GM21447 (cell line): ENCODE data around the gene UBE2F.
A peak's percentile ranks its signal among the peaks of the same experiment; 100 is the strongest.
"Not testable (repeated sequence)": the region's sequence is repeated elsewhere in the genome, so short reads cannot be mapped to it uniquely, and the experiment has no call there.

Source experiments
- ATAC-seq: cut with Tn5 transposase; IDR thresholded peaks from one replicate; pipeline ENCODE4 v1.9.1; 2021; ENCODE audit not compliant: unreplicated experiment

Gene UBE2F

DNA sequence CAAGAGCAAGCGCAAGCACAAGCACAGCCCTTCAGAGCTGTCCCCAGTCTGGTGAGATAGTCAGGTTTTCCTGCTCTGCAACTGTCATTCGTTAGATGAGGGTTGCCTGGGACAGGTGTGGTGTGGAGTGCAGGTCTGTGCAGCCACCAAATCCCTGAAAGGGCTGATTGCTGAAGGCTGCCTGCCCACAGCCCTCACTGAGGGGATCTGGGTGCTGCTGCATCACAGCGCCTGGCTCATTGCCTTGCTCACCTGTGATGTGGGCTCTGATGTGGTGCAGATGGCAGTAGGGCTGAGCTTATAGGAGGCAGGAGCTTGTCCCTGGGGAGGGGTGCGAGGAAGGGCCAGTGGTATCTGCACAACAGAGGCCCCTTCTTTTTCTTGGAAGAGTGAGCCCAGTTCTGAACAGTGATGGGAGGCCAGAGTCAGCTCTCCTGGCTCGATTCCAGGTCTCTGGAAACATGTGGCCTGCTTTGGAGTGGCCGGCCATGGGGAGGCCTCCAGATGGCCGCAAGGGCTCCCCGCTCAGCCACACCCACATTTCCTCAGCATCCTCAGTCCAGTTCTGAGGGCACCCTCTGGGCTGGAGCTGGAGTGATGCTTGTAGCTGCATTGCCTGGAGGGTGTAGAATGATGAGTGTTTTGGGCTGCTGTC lies 11.4 kb downstream of the UBE2F start:
- no peak for ATAC-seq

DNA sequence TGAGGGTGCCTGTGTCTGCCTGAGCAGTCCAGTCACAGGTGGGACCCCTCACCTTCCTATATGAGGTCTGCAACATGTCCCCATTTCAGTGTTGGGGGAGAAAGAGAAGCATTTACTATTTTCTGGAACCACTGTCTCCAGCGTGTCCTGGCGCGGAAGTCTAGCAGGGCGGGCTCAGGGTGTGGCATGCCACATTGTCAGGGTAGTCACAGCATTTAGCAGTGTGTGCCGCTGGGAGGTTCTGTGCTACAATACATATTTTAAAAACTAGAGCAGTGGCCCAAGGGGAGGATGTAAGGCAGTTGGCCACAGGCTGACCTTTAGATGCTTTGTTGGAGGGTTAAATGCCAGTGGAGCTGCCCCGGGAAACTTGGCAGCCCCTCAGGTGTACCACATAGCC lies 12.5 kb downstream of the UBE2F start:
- ATAC-seq, result no peak

DNA sequence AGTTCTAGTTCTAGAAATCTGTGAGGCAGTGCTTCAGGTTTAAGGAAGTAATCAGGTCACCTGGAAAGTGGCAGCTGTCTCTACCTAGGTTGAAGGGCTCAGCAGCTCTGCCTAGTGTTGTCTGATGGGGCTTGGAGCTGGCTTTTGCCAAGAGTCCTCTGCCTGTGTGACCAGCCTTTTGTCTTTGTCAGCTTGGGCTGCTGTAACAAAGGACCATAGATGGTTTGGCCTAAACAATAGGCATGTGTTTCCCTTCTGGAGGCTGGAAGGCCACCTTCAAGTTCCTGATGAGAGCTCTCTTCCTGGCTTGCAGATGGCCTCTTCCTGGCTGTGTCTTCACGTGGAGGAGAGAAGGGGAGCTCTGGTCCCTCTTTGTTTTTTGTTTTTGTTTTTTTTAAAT lies 13.3 kb downstream of the UBE2F start:
- no peak for ATAC-seq

DNA sequence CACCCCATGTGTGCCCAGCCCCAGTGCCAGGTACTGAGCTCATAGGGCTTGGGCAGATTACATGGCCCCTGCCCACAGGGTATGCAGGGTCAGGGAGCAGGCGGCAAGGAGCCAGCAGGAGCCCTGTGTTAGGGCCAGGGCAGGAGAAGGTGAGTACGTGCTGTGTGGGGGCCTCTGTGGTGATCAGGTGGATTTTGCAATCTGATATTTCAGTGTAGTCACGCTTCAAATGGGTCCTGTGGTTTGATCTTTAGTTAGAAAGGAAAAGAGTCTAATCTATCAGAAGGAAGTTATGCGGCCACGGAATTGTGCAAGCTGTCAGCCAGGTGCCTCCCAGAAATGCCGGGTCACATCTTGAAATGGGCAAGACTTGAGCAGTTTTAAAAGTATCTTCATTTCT lies 13.9 kb downstream of the UBE2F start:
- ATAC-seq, result no peak

DNA sequence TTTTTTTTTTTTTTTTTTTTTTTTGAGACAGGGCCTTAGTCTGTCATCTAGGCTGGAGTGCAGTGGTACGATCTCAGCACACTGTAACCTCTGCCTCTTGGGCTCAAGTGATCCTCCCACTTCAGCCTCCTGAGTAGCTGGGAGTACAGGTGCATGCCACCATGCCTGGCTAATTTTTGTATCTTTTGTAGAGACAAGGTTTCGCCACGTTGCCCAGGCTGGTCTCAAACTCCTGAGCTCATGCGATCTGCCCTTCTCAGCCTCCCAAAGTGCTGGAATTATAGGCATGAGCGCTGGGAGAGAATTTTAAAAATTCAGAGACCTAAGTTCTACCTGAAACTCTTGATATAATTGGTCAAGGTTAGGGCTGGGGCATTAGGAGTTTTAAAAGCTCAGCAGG lies 14.8 kb downstream of the UBE2F start:
- ATAC-seq, result not testable (repeated sequence)

DNA sequence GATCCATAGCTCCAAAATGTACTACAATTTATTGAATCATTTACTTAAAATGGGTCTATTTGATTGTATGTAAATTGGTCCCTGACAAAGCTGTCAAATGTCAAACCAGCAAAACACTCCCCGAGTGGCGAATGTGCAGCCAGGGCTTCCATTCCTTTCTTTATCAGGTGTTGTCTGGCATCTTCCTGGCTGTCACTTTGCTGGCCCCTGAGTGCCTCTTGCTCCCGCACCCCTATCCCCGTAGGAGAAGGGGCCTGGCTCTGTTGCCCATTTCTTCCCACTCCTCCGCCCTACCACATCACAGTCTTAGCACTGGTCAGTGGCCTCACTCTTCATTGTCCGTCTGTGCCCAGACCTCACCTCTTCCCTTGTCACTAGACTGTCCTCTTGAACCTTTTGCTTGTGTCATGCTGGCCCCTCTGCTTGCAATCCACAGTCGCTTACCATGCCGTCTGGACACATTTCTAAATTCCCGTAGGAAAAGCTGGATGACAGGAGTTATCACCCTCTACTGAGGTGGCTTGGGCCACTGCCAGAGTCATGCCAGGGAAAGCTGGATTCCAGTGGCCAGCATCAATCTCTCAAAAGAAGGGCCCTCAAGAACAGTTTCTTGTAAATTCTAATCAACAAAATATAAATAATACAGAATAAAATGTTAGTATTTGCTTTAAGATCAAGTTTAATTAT lies 15.4 kb downstream of the UBE2F start:
- no peak for ATAC-seq

DNA sequence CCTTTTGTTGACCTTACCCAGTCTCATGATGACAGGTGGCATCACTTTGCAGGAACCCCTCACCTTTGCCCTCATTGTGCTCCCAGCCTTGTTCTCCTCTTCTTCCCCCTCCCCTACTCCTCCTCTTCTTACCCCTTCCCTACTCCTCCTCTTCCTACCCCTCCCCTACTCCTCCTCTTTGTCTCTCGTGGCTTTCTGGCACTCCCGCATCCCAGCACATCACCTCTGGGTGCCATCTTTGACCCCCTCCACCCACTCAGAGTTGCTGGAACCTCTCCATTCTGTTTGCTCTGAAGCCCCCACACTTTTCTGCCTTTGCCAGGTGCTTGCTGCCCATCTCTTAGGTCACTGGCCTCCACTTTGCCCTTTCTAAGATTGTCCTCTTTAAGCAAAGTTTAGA lies 17.1 kb downstream of the UBE2F start:
- ATAC-seq, result no peak

DNA sequence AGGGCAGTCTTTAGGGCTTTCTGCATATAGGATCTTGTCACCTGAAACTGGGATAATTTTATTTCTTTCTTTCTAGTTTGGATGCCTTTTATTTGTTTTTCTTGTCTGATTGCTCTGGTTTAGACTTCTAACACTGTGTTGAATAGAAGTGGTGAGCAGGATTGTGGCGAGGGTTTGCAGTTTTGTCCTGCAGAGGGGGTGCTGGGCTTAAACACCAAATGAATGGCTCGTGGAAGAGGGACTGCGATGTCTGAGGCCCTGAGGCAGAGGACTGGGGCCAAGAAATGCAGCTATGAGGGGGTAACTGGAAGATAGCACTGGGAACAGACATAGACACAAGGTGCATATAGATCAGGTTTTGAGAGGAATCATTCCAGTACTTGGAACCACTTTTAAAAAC lies 20.5 kb downstream of the UBE2F start:
- no peak for ATAC-seq

DNA sequence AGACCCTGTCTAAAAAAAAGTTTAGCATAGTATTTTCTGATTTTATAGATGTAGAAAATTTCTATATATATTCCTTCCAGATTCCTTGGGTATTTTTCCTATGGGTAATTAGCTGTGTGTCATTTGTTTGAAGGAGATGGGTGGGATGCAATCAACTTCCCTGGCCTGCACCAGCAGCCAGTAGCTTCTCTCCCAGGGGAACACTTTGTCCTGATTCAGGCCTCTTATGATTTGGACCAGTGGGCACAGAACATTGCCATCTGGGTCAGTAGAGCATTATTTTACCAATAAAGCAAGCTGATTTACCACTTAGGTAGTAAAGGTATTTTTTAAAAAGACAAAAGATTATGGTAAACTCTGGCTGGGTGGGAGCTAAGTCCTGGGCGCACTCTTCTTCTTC lies 26.9 kb downstream of the UBE2F start:
- ATAC-seq, result no peak

DNA sequence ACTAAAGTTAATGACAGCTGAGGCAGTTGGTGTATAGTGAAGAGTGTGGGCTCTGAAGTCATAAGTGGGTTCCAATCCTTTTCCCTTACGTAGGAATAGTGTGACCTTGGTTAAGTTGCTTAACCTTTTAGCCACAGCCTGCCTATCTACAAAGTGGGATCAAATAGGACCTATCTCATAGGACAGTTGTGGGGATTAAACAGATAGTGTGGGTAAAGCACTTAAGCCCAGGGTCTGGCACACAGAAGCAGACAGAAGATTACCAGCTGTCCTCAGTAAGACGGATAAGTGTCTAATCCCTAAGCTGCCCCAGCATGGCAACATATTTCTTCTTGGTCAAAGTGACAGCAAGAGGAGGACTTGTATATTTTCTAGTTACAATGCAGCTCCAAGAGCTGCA lies 28.2 kb downstream of the UBE2F start:
- ATAC-seq, result no peak

DNA sequence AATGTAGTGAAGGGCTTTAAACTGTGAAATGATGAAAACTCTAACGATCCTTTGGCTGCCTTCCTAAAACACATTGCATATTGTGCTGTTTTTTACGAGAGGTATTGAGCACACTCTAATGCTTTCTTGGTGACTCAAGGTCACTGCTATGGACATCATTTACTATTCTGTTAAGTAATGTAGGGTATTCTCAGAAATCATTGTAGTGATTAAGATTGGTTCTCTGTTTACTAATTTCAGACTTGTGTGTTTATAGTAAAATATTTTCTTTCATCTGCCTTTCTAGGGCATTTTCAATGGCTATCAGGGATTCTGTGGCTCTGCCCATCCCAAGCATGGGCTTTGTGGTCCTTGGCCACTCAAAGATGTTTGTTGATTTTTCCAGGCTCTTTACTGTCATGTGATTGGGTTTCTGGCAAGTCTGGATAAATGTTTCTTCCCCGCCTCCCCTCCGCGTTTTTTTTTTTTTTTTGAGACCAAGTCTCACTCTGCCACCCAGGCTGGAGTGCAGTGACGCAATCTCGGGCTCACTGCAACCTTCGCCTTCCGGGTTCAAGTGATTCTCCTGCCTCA lies 29.3 kb downstream of the UBE2F start:
- no peak for ATAC-seq

DNA sequence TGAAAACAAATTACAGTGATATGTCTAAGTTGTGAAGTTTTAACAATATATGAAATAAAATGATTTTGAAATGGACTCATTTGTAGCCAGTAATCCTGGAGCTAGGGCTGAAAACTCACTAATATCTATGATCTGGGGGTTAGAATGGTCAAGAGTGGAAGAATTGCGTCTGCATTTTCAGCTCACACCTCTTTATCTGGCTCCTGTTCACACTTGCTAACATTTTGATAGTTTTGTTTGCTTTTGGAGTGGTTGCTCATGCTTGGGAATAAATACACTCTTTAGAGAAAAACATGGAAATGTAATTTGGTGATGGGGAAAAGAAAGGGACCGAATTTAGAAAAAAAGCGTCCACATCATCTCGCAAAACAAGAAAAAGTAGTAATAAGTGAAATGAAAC lies 30.7 kb downstream of the UBE2F start:
- ATAC-seq, result no peak

DNA sequence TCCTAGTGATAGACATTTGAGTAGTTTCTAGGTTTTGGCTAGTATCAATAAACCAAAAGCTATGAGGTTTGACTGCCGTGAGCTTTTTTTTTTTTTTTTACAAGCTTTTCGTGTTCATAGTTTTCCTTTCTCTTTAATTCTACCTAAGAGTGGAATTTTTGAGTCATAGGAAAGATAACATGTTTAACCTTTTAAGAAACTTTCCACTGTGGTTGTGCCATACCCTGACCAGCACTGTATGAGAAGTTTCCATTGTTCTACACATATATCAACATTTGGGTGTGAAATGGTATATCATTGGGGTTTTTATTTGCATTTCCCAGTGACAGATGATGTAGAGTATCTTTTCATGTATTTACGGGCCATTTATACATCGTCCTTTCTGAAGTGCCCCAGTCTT lies 31.7 kb downstream of the UBE2F start:
- ATAC-seq, result peak; percentile 94

DNA sequence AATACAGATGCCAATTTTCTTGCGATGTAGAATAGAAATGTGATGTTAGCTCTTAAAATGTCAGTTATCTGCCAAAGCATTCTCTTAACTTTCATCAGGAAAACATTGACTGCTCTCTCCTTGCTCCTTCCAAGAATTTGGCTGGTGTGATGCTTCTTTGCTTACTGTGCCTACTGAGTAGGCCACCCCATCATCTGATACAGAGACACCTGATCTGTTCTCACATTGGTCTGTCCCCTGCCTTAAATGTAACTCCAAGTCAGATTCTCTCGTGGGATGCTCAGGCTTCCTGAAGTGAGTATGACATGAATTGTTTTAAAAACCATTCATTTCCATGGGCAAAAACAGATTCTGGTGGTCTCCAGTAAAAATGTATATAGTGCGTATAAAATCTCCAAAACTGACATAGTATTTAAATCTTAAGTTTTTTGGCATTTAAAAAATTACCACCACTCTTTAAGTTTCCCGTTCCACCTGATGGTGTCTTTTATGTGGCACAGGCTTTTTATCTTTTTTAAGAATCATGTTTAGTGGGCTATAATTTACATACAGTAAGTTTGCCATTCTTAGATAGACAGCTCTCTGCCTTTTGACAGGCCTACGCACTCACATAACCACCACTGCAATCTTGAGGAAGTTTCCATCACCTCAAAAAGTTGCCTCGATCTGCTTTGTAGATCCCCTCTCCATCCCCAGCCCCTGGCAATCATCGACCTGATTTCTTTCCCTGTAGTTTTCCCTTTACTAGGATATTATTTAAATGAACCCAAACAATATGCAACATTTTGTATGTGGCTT lies 36.6 kb downstream of the UBE2F start:
- no peak for ATAC-seq

DNA sequence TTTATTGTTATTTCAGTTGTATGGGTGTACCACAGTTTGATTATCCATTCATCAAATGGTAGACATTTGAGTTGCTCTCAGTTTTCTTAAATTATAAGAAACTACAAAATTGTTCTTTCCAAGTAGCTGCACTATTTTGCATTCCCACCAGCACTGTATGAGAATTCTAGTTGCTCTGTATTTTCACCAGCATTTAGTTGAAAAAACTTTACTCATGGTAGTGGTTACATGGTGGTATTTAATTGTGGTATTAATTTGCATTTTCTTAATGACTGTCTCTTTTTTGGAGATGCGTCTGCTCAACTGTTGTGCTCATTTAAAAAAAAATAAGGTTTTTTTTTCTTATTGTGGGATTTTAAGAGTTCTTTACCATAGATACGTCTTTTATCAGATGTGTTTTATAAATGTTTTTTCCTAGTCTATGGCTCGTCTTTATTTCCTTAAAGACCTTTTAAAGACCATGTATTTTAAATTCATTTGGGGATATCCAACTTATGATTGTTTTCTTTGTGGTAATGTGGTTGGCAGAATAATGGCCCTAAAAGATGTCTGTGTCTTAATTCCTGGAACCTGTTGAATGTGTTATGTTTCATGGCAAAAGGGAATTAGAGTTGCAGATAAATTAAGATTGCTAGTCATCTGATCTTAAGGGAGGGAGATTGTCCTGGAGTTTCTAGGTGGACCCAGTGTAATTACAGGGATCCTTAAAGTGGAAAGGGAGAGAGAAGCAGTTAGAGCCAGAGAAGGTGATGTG lies 37.4 kb downstream of the UBE2F start:
- no peak for ATAC-seq

DNA sequence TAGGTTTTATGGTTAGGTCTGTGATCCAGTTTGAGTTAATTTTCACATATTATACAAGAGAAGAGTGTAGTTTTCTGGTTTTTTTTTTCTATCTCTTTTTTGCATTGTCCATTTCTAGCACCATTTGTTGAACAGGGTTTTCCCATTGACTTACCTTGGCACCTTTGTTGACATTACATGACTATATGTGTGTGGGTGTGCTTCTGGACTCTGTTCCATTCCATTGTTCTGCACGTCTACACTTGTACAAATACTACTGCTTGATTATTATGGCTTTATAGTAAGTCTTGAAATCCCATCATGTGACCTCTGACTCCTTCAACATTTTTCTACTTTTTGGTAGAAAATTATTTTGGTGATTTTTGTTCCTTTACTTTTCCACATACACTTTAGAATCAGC lies 38.7 kb downstream of the UBE2F start:
- ATAC-seq, result no peak

DNA sequence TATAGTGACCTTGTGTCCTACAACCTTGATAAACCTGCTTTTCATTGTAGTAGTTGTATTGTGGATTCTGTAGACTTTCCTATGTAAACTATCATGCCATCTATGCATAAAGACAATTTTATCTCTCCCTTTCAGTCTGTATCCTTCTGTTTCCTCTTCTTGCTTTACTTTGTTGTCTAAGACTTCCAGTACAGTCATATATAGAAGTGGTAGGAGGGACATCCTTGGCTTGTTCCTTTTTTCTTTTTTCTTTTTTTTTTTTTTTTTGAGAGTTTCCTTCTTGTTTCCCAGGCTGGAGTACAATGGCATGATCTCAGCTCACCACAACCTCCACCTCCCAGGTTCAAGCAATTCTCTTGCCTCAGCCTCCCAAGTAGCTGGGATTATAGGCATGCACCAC lies 39.7 kb downstream of the UBE2F start:
- no peak for ATAC-seq

DNA sequence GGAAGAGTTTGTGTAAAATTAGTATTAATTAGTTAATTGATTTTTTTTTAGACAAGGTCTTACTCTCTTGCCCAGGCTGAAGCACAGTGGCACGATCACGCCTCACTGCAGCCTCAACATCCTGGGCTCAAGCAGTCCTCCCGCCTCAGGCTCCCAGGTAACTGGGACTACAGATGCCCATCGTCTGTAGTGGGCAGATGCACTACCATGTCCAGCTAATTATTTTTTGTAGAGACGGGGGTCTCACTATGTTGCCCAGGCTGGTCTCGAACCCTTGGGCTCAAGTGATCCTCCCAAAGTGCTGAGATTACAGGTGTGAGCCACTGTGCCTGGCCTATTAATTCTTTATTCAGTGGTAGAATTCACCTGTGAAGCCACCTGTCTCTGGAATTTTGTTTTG lies 41.1 kb downstream of the UBE2F start:
- ATAC-seq, result no peak

DNA sequence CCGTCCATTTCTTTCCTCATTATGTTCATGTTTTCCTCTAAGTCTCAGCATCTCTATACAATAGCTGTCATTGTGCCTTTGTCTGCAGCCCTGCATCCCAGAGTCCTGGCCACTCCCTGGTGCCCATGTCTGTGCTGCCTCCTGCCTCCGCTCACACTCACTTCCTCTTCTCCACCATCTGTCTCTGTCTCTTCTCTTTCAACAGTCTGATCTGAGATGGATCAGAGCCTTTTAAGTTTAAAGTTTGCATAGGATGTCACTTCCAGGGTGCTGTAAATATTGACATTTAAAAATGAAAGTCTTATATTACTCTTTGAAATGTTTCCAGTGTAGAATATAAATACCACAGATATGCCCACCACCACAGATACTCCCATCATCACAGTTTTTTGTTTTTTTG lies 42.7 kb downstream of the UBE2F start:
- ATAC-seq, result no peak

DNA sequence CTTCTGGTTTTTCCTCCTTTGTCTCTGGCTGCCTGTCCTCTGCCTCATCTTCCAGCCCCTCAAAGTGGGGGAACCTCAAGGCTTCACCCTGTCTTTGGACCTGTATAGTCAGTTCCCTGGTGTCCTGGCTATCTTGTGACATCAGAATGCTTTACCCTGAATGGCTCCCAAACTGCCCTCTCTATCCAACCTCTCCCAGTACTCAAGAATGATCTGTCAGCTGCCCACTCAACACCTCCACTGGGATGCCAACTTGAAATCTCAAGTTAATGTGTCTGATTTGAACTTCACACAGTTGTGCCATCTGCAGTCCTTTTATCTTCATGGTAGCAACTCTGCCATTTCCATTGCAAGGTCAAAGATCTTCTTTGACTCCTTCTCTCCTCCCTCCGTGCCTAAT lies 43.8 kb downstream of the UBE2F start:
- ATAC-seq, result no peak

DNA sequence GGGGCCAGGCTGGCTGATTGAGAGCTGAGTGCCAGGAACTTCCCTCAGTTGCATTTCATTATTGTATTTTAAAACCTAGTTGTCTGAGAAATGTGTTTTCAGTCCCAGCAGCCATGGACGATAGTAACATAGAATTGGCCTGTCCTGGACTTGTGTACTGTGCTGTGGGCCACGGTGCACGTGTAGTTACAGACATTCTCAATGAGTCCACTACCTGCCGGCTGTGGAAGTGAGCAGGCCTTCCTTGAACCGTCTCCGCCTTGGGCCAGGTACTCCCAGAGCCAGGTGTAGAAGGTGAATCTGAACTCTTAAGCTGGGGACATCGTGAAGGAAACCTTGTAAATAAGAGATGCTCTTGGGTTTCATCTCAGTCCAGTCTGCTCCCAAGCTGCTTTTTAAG lies 47.0 kb downstream of the UBE2F start:
- ATAC-seq, result no peak
